ENCODE data around the gene DUSP16. TPM values are rescaled to one million over a fixed set of nuclear protein-coding genes. Genes with fewer than 3 reads are reported as not detected.
A peak's percentile ranks its signal among the peaks of the same experiment; 100 is the strongest.
"Not testable (repeated sequence)": the region's sequence is repeated elsewhere in the genome, so short reads cannot be mapped to it uniquely, and the experiment has no call there.

DUSP16 gene
- total RNA-seq, 1 experiment from 2014 or later, result 51.9 TPM

- peak; percentile 36; the same call in 1 of the 2 replicates for ATAC-seq
- Mint-ChIP-seq H3K27ac (no peak overlapping the region), H3K4me3 (no peak overlapping the region), H3K36me3 (no peaks in the 10 kb centered on the region), H3K27me3 (ENCODE audit: low read depth) (no peaks in the 10 kb centered on the region), H3K4me1 (peaks cover 6% of the 10 kb centered on the region), H3K9me3 (peaks cover 8% of the 10 kb centered on the region)
- POLR2A ChIA-PET, result no interaction called here
- TF ChIP-seq ELF4 (CRISPR knock-in tag; IDR thresholded peaks at IDR 0.05; ENCODE audit: low read depth) (no peak), ZMAT4 (CRISPR knock-in tag; IDR thresholded peaks at IDR 0.05) (no peak), TCF7 (CRISPR knock-in tag; IDR thresholded peaks at IDR 0.05; ENCODE audit: low read depth) (no peak), NR3C1 (CRISPR knock-in tag; conservative IDR thresholded peaks at IDR 0.05; ENCODE audit: low read depth) (no peak), MAX (CRISPR knock-in tag; IDR thresholded peaks at IDR 0.05) (0 out of 2 replicates have a peak, but pooled peaks have one; percentile 5), MYBL2 (CRISPR knock-in tag; IDR thresholded peaks at IDR 0.05) (no peak)
- no peak for DNase-seq (ENCODE audit: low spot score)
- CTCF ChIA-PET, result interaction anchor here (1.3 kb wide), 1 partner anchor 12 kb away, joined by 4 read pairs; the partner anchor contains the start of gene CREBL2
Measured at GRCh38 chr12:12599750-12600643, 37.3 kb upstream of the DUSP16 start.

DNA sequence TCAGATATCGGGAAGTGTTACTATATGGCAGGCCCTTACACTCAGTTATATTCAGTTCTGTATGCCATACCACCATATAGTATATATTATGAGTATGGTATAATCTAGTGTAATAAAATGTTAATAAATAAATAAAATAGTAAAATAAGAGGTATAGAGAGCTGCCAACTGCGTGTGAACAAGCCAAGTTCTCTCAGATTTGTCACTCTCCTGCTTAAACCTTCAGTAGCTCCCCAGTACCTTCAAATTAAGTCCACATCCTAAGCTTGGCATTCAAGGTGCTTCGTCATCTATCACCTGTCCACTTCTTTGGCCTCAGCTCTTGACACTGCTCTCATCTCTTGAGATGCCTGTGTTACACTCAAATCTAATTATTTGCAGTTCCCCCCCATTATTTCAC lies 36.2 kb upstream of the DUSP16 start:
- DNase-seq (ENCODE audit: low spot score), result no peak

DNA sequence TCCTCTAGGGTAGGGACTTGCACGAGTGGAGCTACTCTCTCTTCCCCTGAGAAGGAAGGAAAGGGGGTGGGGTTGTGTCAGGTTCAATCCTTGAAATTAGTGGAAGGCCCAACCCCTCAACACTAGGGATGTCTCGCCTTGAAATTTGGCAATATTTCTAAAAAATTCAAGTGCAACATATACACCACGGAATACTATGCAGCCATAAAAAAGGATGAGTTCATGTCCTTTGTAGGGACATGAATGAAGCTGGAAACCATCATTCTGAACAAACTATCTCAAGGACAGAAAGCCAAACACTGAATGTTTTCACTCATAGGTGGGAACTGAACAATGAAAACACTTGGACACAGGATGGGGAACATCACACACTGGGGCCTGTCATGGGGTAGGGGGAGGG lies 33.9 kb upstream of the DUSP16 start:
- CTCF ChIA-PET; H3K27me3 Mint-ChIP-seq (ENCODE audit: low read depth); H3K27ac Mint-ChIP-seq; H3K9me3 Mint-ChIP-seq; DNase-seq (ENCODE audit: low spot score); H3K4me1 Mint-ChIP-seq; POLR2A ChIA-PET; H3K36me3 Mint-ChIP-seq; ATAC-seq; H3K4me3 Mint-ChIP-seq: not testable (repeated sequence)

More for the DNA sequence above, 36.2 kb upstream of the DUSP16 start:
- ChIA-PET CTCF (no interaction called here), POLR2A (interaction anchor here (0.5 kb wide), 1 partner anchor 459 kb away, joined by 7 read pairs; no protein-coding TSS in a partner anchor)
- Mint-ChIP-seq H3K9me3 (peaks cover 8% of the 10 kb centered on the region), H3K36me3 (no peaks in the 10 kb centered on the region), H3K27ac (no peak overlapping the region), H3K4me1 (peaks cover 6% of the 10 kb centered on the region), H3K27me3 (ENCODE audit: low read depth) (no peaks in the 10 kb centered on the region), H3K4me3 (no peak overlapping the region)
- TF ChIP-seq, protein P1, sequence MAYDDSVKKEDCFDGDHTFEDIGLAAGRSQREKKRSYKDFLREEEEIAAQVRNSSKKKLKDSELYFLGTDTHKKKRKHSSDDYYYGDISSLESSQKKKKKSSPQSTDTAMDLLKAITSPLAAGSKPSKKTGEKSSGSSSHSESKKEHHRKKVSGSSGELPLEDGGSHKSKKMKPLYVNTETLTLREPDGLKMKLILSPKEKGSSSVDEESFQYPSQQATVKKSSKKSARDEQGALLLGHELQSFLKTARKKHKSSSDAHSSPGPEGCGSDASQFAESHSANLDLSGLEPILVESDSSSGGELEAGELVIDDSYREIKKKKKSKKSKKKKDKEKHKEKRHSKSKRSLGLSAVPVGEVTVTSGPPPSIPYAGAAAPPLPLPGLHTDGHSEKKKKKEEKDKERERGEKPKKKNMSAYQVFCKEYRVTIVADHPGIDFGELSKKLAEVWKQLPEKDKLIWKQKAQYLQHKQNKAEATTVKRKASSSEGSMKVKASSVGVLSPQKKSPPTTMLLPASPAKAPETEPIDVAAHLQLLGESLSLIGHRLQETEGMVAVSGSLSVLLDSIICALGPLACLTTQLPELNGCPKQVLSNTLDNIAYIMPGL (CRISPR knock-in tag; IDR thresholded peaks at IDR 0.05), result no peak
- TF ChIP-seq TCF7 (CRISPR knock-in tag; IDR thresholded peaks at IDR 0.05; ENCODE audit: low read depth), result no peak
- TF ChIP-seq ZMAT4 (CRISPR knock-in tag; IDR thresholded peaks at IDR 0.05), result no peak
- no peak for ATAC-seq

DNA sequence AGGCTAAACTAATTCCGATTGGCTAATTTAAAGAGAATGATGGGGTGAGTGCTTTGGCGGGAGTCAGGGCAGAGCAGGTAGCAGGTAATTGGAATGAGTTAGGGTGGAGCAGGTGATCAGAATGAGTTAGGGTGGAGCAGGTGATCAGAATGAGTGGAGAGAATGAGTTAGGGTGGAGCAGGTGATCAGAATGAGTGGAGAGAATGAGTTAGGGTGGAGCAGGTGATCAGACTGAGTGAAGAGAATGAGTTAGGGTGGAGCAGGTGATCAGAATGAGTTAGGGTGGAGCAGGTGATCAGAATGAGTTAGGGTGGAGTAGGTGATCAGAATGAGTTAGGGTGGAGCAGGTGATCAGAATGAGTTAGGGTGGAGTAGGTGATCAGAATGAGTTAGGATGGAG lies 33.3 kb upstream of the DUSP16 start:
- H3K4me1 Mint-ChIP-seq; DNase-seq (ENCODE audit: low spot score); H3K27me3 Mint-ChIP-seq (ENCODE audit: low read depth); H3K4me3 Mint-ChIP-seq; CTCF ChIA-PET; H3K36me3 Mint-ChIP-seq; H3K9me3 Mint-ChIP-seq; ATAC-seq; H3K27ac Mint-ChIP-seq; POLR2A ChIA-PET: not testable (repeated sequence)

- Mint-ChIP-seq H3K9me3 (peaks cover 12% of the 10 kb centered on the region), H3K27ac (no peak overlapping the region), H3K36me3 (no peaks in the 10 kb centered on the region), H3K4me3 (no peak overlapping the region), H3K27me3 (ENCODE audit: low read depth) (no peaks in the 10 kb centered on the region), H3K4me1 (no peaks in the 10 kb centered on the region)
- no peak for DNase-seq (ENCODE audit: low spot score)
- CTCF ChIA-PET, result no interaction called here
- no peak for ATAC-seq
- POLR2A ChIA-PET, result no interaction called here
- no peak for TF ChIP-seq ZNF416 (CRISPR knock-in tag; IDR thresholded peaks at IDR 0.05)
- no peak for TF ChIP-seq ESRRA (CRISPR knock-in tag; IDR thresholded peaks at IDR 0.05; ENCODE audit: borderline replicate concordance)
- TF ChIP-seq, protein P2, sequence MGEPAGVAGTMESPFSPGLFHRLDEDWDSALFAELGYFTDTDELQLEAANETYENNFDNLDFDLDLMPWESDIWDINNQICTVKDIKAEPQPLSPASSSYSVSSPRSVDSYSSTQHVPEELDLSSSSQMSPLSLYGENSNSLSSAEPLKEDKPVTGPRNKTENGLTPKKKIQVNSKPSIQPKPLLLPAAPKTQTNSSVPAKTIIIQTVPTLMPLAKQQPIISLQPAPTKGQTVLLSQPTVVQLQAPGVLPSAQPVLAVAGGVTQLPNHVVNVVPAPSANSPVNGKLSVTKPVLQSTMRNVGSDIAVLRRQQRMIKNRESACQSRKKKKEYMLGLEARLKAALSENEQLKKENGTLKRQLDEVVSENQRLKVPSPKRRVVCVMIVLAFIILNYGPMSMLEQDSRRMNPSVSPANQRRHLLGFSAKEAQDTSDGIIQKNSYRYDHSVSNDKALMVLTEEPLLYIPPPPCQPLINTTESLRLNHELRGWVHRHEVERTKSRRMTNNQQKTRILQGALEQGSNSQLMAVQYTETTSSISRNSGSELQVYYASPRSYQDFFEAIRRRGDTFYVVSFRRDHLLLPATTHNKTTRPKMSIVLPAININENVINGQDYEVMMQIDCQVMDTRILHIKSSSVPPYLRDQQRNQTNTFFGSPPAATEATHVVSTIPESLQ (CRISPR knock-in tag; IDR thresholded peaks at IDR 0.05), result no peak
- no peak for TF ChIP-seq MXD4 (CRISPR knock-in tag; IDR thresholded peaks at IDR 0.05; ENCODE audit: borderline replicate concordance)
- TF ChIP-seq E2F4 (CRISPR knock-in tag; IDR thresholded peaks at IDR 0.05; ENCODE audit: borderline replicate concordance, low read depth), result no peak
- TF ChIP-seq, protein P1 (CRISPR knock-in tag; IDR thresholded peaks at IDR 0.05), result no peak
- TF ChIP-seq NR3C1 (CRISPR knock-in tag; conservative IDR thresholded peaks at IDR 0.05; ENCODE audit: low read depth), result no peak
- no peak for TF ChIP-seq ZNF121 (CRISPR knock-in tag; IDR thresholded peaks at IDR 0.05)
Measured at GRCh38 chr12:12592930-12593329, 30.3 kb upstream of the DUSP16 start.

Measured in WTC11 (cell line).